ENCODE data around the gene ZNF439.
"Not testable (repeated sequence)": the region's sequence is repeated elsewhere in the genome, so short reads cannot be mapped to it uniquely, and the experiment has no call there.

ZNF439 gene

DNA sequence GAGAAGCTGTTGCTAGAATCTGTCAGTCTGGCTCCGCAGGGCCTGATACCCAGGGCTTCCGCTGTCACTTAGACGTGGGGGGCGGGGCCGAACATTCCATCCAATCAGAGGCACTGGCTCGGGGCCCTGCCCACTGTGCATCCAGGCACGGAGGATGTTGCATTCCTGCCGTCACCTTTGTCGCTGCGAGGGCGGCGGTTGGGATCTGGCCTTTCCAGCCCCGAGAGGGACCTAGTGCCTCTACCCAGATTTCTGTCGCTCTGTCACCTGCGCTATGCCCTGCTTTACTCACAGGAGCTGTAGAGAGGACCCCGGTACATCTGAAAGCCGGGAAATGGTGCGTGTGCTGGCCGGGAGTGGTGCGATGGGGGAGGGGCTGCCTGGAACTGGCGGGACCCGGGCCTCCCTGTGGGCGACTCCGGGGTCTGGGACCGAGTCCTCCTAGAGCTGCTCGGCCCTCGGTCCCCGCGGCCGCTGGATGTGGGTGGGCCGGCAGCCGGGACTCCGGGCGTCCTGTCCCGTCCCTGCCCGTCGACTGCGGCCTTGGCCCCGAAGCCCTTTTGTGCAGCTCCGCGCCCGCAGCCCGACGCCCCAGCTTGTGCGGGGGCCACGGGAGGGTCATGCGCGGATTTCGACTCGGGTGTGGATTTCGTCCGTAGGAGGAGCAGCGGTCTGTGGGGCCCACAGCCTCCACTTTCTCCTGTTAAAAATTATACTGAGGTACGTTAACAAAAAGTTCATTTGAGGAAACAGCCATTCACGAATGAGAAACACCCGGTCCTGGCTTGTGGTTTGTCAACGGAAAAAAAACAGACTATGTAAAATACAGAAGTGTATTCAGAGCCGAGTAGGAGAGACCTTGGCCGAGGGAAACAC is at the start of gene ZNF439:
Gene ZNF439 (plus strand): TSS at position 133 of the 876 bp plus-strand sequence. CDS start 142 bp downstream, at position 275.
- Histone ChIP-seq H3K4me3 (ENCODE audit: low read depth, low read length) (peak within 1 kb of the TSS; percentile 29; the same call in 1 of the 2 replicates), H3K27me3 (ENCODE audit: control insufficient read depth, insufficient read depth, low read length) (no peaks in the 10 kb centered on the region), H3K27ac (ENCODE audit: low read depth, low read length) (no peak within 1 kb of the TSS), H3K9ac (ENCODE audit: low read depth, low read length) (no peak within 1 kb of the TSS), H3K4me1 (ENCODE audit: control insufficient read depth, insufficient read depth, low read length) (no peaks in the 10 kb centered on the region), H3K36me3 (ENCODE audit: control insufficient read depth, insufficient read depth, low read length) (no peaks in the 10 kb centered on the region), H3K9me3 (ENCODE audit: control insufficient read depth, insufficient read depth, low read length) (peaks cover 47% of the 10 kb centered on the region)

DNA sequence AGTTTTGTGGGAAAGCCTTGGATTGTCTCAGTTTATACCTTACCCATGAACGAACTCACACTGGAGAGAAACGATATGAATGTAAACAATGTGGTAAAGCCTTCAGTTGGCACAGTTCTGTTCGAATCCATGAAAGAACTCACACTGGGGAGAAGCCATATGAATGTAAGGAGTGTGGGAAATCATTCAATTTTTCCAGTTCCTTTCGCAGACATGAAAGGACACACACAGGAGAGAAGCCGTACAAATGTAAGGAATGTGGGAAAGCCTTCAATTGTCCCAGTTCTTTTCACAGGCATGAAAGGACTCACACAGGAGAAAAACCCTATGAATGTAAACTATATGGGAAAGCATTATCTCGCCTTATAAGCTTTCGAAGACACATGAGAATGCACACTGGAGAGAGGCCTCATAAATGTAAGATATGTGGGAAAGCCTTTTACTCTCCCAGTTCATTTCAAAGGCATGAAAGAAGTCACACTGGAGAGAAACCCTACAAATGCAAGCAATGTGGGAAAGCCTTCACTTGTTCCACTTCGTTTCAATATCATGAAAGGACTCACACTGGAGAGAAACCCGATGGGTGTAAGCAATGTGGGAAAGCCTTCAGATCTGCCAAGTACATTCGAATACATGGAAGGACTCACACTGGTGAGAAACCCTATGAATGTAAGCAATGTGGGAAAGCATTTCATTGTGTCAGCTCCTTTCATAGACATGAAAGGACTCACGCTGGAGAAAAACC is 42.0 kb upstream of the ZNF439 start:
- Histone ChIP-seq H3K9ac (ENCODE audit: low read depth, low read length) (no peak overlapping the region), H3K4me1 (ENCODE audit: control insufficient read depth, insufficient read depth, low read length) (no peaks in the 10 kb centered on the region), H3K9me3 (ENCODE audit: control insufficient read depth, insufficient read depth, low read length) (peaks cover 48% of the 10 kb centered on the region), H3K36me3 (ENCODE audit: control insufficient read depth, insufficient read depth, low read length) (no peaks in the 10 kb centered on the region), H3K27me3 (ENCODE audit: control insufficient read depth, insufficient read depth, low read length) (no peaks in the 10 kb centered on the region), H3K27ac (ENCODE audit: low read depth, low read length) (no peak overlapping the region), H3K4me3 (ENCODE audit: low read depth, low read length) (no peak overlapping the region)

DNA sequence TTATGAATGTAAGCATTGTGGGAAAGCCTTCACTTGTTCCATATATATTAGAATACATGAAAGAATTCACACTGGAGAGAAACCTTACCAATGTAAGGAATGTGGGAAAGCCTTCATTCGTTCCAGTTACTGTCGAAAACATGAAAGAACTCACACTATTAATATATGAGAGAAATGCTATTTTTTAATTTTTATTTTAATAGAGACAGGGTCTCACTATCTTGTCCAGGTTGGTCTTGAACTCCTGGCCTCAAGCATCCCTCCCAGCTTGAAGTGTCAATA is 41.5 kb upstream of the ZNF439 start:
- H3K4me3 ChIP-seq (ENCODE audit: low read depth, low read length): no peak overlapping the region
- no peak overlapping the region for H3K9ac ChIP-seq (ENCODE audit: low read depth, low read length)
- H3K27me3 ChIP-seq (ENCODE audit: control insufficient read depth, insufficient read depth, low read length): no peaks in the 10 kb centered on the region
- H3K4me1 ChIP-seq (ENCODE audit: control insufficient read depth, insufficient read depth, low read length): no peaks in the 10 kb centered on the region
- H3K27ac ChIP-seq (ENCODE audit: low read depth, low read length): no peak overlapping the region
- no peaks in the 10 kb centered on the region for H3K36me3 ChIP-seq (ENCODE audit: control insufficient read depth, insufficient read depth, low read length)
- H3K9me3 ChIP-seq (ENCODE audit: control insufficient read depth, insufficient read depth, low read length): peaks cover 48% of the 10 kb centered on the region

- H3K27ac ChIP-seq (ENCODE audit: low read depth, low read length): peak overlapping the region; percentile 41
- peaks cover 6% of the 10 kb centered on the region; the same call in 1 of the 2 replicates for H3K9me3 ChIP-seq (ENCODE audit: control insufficient read depth, insufficient read depth, low read length)
- H3K4me3 ChIP-seq (ENCODE audit: low read depth, low read length): peak overlapping the region; percentile 96
- H3K27me3 ChIP-seq (ENCODE audit: control insufficient read depth, insufficient read depth, low read length): peaks cover 28% of the 10 kb centered on the region
- peaks cover 3% of the 10 kb centered on the region; the same call in 1 of the 2 replicates for H3K4me1 ChIP-seq (ENCODE audit: control insufficient read depth, insufficient read depth, low read length)
- H3K9ac ChIP-seq (ENCODE audit: low read depth, low read length): no peak overlapping the region
- H3K36me3 ChIP-seq (ENCODE audit: control insufficient read depth, insufficient read depth, low read length): no peaks in the 10 kb centered on the region
These were observed 34.9 kb upstream of the ZNF439 start for GRCh38 chr19:11813703-11814028.

DNA sequence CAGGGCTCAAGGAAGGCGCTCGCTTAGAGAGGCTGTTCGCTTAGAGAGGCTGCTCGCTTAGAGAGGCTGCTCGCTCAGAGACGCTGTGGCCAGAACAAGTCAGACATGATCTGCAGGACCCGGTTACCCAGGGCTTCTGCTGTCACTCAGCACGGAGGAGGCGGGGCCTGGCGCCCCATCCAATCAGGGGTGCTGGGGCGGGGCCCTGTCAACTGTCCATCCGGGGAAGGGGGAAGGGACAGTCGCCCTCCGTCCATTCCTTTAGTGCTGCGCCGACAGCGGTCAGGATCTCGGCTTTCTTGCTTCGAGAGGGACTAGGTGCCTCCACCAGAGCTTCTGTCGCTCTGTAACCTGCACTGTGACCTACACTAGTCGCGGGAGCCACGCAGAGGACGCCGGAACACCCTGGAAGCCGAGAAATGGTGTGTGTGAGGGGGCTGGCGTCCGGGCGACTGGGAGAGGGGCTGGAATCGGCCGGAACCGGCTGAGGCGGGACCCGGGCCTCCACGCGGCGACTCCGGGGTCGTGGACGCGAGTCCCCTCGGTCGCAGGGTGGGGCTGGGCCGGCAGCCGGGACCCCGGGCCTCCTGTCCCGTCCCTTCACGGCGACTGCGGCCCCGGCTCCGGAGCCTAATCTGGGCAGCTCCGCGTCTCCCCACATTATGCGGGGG is 34.4 kb upstream of the ZNF439 start, which contains the start of gene ZNF440:
Gene ZNF440 (plus strand): TSS at position 245 of the 671 bp plus-strand sequence. CDS start 175 bp downstream, at position 420.
- Histone ChIP-seq H3K36me3 (ENCODE audit: control insufficient read depth, insufficient read depth, low read length) (no peaks in the 10 kb centered on the region), H3K27ac (ENCODE audit: low read depth, low read length) (peak within 1 kb of the TSS; percentile 41), H3K27me3 (ENCODE audit: control insufficient read depth, insufficient read depth, low read length) (peaks cover 28% of the 10 kb centered on the region), H3K4me1 (ENCODE audit: control insufficient read depth, insufficient read depth, low read length) (peaks cover 3% of the 10 kb centered on the region; the same call in 1 of the 2 replicates), H3K9ac (ENCODE audit: low read depth, low read length) (peak within 1 kb of the TSS; percentile 62; the same call in 1 of the 2 replicates), H3K9me3 (ENCODE audit: control insufficient read depth, insufficient read depth, low read length) (peaks cover 1% of the 10 kb centered on the region; the same call in 1 of the 2 replicates), H3K4me3 (ENCODE audit: low read depth, low read length) (peak within 1 kb of the TSS; percentile 96)

DNA sequence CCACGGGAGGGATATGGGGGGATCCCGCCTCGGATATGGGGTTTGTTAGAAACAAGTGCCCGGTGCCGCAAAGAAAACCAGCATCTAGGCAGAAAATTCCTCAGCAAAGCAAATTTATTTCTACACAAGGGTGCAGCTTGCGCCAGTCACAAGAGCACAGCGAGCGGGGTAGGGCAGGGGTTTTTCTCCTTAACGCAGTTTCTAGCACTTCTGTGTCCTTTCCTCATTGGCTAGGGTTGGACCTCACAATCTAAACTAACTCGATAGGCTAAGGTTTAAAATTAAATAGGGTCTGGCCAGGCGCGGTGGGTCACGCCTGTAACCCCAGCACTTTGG is 33.9 kb upstream of the ZNF439 start:
- peaks cover 28% of the 10 kb centered on the region for H3K27me3 ChIP-seq (ENCODE audit: control insufficient read depth, insufficient read depth, low read length)
- no peaks in the 10 kb centered on the region for H3K36me3 ChIP-seq (ENCODE audit: control insufficient read depth, insufficient read depth, low read length)
- no peak overlapping the region for H3K9ac ChIP-seq (ENCODE audit: low read depth, low read length)
- H3K4me3 ChIP-seq (ENCODE audit: low read depth, low read length): peak overlapping the region; percentile 96
- H3K4me1 ChIP-seq (ENCODE audit: control insufficient read depth, insufficient read depth, low read length): peaks cover 3% of the 10 kb centered on the region; the same call in 1 of the 2 replicates
- no peak overlapping the region for H3K27ac ChIP-seq (ENCODE audit: low read depth, low read length)
- no peaks in the 10 kb centered on the region for H3K9me3 ChIP-seq (ENCODE audit: control insufficient read depth, insufficient read depth, low read length)

DNA sequence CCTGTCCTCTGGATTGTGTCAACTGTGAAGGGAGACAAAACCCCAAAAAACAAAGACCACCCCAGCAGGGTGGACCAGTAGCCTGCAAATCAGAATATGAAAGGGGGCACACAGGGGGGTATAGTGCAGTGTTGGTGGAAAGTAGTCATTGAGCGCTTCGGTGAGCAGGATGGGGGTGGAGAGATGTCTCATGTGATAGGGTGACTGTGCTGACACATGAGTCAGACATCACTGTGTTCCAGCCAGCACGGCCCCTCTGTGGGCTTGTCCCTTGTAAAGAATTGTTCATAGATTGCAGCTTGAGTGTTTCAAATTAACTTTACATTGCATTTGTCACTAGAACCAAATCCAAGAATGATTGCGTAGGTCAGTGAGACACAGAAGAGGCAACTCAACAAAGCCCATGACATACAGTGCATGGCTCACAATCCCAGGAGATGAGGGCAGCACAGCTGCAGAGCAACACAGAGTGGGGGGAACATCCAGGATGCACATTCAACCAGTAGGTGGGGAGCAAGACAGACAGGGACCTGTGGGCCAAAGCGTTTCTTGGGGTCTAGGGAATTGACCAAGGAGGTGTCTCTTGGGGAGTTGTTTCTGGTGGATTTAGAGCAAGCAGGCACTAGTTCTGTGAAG is 26.9 kb upstream of the ZNF439 start:
- Histone ChIP-seq H3K27me3 (ENCODE audit: control insufficient read depth, insufficient read depth, low read length) (no peaks in the 10 kb centered on the region), H3K9me3 (ENCODE audit: control insufficient read depth, insufficient read depth, low read length) (peaks cover 16% of the 10 kb centered on the region; the same call in 1 of the 2 replicates), H3K4me1 (ENCODE audit: control insufficient read depth, insufficient read depth, low read length) (no peaks in the 10 kb centered on the region), H3K9ac (ENCODE audit: low read depth, low read length) (no peak overlapping the region), H3K4me3 (ENCODE audit: low read depth, low read length) (no peak overlapping the region), H3K36me3 (ENCODE audit: control insufficient read depth, insufficient read depth, low read length) (no peaks in the 10 kb centered on the region), H3K27ac (ENCODE audit: low read depth, low read length) (no peak overlapping the region)

DNA sequence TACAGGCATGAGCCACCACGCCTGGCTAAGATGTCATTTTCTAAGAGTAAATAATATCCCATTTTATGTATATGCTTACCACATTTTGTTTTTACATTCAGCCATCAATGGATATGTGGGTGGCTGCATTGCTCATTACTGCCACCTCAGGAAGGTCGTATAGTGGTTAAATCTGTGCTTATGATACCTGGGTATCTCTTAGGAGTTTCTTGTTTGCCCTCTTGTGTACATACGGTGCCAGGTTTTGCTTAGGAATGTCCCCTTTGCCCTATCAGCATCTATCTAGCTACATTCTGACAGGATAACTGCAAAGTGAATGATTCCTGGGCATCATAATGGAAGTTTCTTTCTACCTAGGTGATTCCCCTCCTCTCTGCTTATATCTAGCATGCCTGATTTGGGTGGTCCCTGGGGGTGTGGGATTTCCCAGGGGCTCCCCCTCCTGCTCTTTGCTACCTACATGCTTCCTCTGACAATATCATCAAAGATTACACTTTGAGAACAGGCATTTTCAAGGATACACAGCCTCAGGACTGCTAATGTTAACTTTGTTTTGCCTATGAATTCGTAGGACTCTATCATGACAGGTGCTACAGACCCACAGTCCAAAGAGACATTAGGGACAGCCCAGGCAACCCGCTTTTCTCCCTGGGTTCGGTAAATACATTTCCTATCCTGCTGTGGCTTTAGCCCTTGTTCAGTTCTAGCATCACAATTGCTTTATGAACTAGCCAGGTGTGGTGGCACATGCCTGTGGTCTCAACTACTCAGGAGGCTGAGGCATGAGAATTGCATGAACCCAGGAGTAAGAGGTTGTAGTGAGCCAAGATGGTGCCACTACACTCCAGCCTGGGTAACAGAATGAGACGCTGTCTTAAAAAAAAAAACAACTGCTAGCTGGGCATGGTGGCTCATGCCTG is 19.3 kb upstream of the ZNF439 start:
- peaks cover 60% of the 10 kb centered on the region for H3K9me3 ChIP-seq (ENCODE audit: control insufficient read depth, insufficient read depth, low read length)
- not testable (repeated sequence) for H3K27ac ChIP-seq (ENCODE audit: low read depth, low read length); H3K4me1 ChIP-seq (ENCODE audit: control insufficient read depth, insufficient read depth, low read length); H3K4me3 ChIP-seq (ENCODE audit: low read depth, low read length); H3K9ac ChIP-seq (ENCODE audit: low read depth, low read length); H3K27me3 ChIP-seq (ENCODE audit: control insufficient read depth, insufficient read depth, low read length)
- peaks cover 18% of the 10 kb centered on the region for H3K36me3 ChIP-seq (ENCODE audit: control insufficient read depth, insufficient read depth, low read length)

DNA sequence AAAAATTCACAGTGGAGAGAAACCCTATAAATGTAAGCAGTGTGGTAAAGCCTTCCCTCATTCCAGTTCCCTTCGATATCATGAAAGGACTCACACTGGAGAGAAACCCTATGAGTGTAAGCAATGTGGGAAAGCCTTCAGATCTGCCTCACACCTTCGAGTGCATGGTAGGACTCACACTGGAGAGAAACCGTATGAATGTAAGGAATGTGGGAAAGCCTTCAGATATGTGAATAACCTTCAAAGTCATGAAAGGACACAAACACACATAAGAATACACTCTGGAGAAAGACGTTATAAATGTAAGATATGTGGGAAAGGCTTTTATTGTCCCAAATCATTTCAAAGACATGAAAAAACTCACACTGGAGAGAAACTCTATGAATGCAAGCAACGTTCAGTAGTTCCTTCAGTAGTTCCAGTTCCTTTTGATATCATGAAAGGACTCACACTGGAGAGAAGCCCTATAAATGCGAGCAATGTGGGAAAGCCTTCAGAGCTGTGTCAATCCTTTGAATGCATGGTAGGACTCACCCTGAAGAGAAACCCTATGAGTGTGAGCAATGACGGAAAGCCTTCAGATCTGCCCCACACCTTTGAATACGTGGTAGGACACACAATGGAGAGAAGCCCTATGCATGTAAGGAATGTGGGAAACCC is 16.1 kb upstream of the ZNF439 start:
- no peaks in the 10 kb centered on the region for H3K4me1 ChIP-seq (ENCODE audit: control insufficient read depth, insufficient read depth, low read length)
- H3K4me3 ChIP-seq (ENCODE audit: low read depth, low read length): peak overlapping the region; percentile 29
- H3K36me3 ChIP-seq (ENCODE audit: control insufficient read depth, insufficient read depth, low read length): peaks cover 18% of the 10 kb centered on the region
- no peaks in the 10 kb centered on the region for H3K27me3 ChIP-seq (ENCODE audit: control insufficient read depth, insufficient read depth, low read length)
- peaks cover 63% of the 10 kb centered on the region for H3K9me3 ChIP-seq (ENCODE audit: control insufficient read depth, insufficient read depth, low read length)
- no peak overlapping the region for H3K27ac ChIP-seq (ENCODE audit: low read depth, low read length)
- no peak overlapping the region for H3K9ac ChIP-seq (ENCODE audit: low read depth, low read length)
